H1 (cell line): ENCODE results near the gene PITPNB.

Source experiments
- ATF3 ChIP-seq: IDR thresholded peaks from 2 replicates; pipeline ENCODE4 v1.6.1; 2011; ENCODE audit warnings: low read depth, mild to moderate bottlenecking, low read length; ENCODE audit not compliant: insufficient read depth
- CREB1 ChIP-seq: IDR thresholded peaks from 2 replicates; pipeline ENCODE4 v1.6.1; 2012; ENCODE audit warnings: inconsistent platforms
- CTBP2 ChIP-seq: IDR thresholded peaks from 2 replicates; pipeline ENCODE4 v1.7.0; 2011; ENCODE audit warnings: borderline replicate concordance, mild to moderate bottlenecking, moderate library complexity, mixed read lengths, low read length; ENCODE audit not compliant: insufficient read depth, insufficient read length
- CTCF ChIP-seq, 3 experiments: IDR thresholded peaks; 1 replicate in 2 of 3; 2 replicates in 1 of 3; pipeline versions ENCODE4 v1.5.1 to v1.6.1; 2011; ENCODE audit warnings: low read length in 3 of 3, mild to moderate bottlenecking in 3 of 3, inconsistent platforms in 2 of 3, low read depth in 1 of 3, moderate library complexity in 1 of 3; ENCODE audit not compliant: insufficient read depth in 1 of 3; ENCODE audit errors: control extremely low read depth in 1 of 3
- EGR1 ChIP-seq: IDR thresholded peaks from 2 replicates; pipeline ENCODE4 v1.6.1; 2011; ENCODE audit warnings: low read depth, low read length, borderline replicate concordance
- EZH2 ChIP-seq: fragments of 200-600 bp; sonication (generic); IDR thresholded peaks from 2 replicates; pipeline ENCODE4 v1.7.1; 2012; ENCODE audit warnings: low read depth, mild to moderate bottlenecking, moderate library complexity, low read length, inconsistent platforms; ENCODE audit not compliant: severe bottlenecking
- HDAC6 ChIP-seq: IDR thresholded peaks from one replicate; pipeline ENCODE4 v1.7.1; 2012; ENCODE audit warnings: low read depth, mild to moderate bottlenecking, inconsistent platforms, low read length, moderate library complexity
- JUN ChIP-seq: IDR thresholded peaks from 2 replicates; pipeline ENCODE4 v1.6.1; 2011; ENCODE audit warnings: low read depth, mild to moderate bottlenecking, improper control_type of control experiment, low read length
- MAFK ChIP-seq: IDR thresholded peaks from 2 replicates; pipeline ENCODE4 v1.6.1; 2012; ENCODE audit warnings: low read depth, mild to moderate bottlenecking, improper control_type of control experiment, low read length
- MAX ChIP-seq: IDR thresholded peaks from 2 replicates; pipeline ENCODE4 v1.6.1; 2012; ENCODE audit warnings: inconsistent platforms
- POLR2A ChIP-seq, 2 experiments: IDR thresholded peaks; 1 replicate in 1 of 2; 2 replicates in 1 of 2; pipeline ENCODE4 v1.6.1; 2011; ENCODE audit warnings: low read depth in 2 of 2, low read length in 2 of 2, mild to moderate bottlenecking in 2 of 2; ENCODE audit errors: control extremely low read depth in 1 of 2
- SP2 ChIP-seq: IDR thresholded peaks from 2 replicates; pipeline ENCODE4 v1.6.1; 2012; ENCODE audit warnings: mild to moderate bottlenecking, low read length, inconsistent platforms
- TBP ChIP-seq: IDR thresholded peaks from 2 replicates; pipeline ENCODE4 v1.6.1; 2011; ENCODE audit warnings: low read depth, low read length, improper control_type of control experiment

- TF ChIP-seq HDAC6, result no peak
- no peak for TF ChIP-seq MAFK
- TF ChIP-seq POLR2A (IDR thresholded peaks at IDR 0.05; ENCODE audit: control extremely low read depth in 1 of 2, low read depth in 2 of 2, low read length in 2 of 2), result no peak
- TF ChIP-seq CTCF (IDR thresholded peaks at IDR 0.05; ENCODE audit: control extremely low read depth in 1 of 3, insufficient read depth in 1 of 3, low read depth in 1 of 3, low read length in 3 of 3), result no peak
- no peak for TF ChIP-seq CTBP2
- TF ChIP-seq MAX, result no peak
- TF ChIP-seq TBP, result no peak
- TF ChIP-seq EGR1, result no peak
- TF ChIP-seq CREB1, result no peak
- TF ChIP-seq JUN, result no peak
- no peak for TF ChIP-seq SP2
- no peak for TF ChIP-seq ATF3
- no peak for TF ChIP-seq EZH2
Observed at GRCh38 chr22:27842669-27843431, 76.2 kb downstream of the PITPNB start.
